A673 (cell line): Measurements from ENCODE around the gene SH2D4B.

ENCODE experiments used
- EZH2 ChIP-seq: fragments of 200-600 bp; sonication (generic); IDR thresholded peaks from 2 replicates; pipeline ENCODE4 v1.6.1; 2017; ENCODE audit warnings: borderline replicate concordance, low read depth, mild to moderate bottlenecking, mixed read lengths, antibody characterized with exemption, low read length; ENCODE audit not compliant: poor library complexity, severe bottlenecking
- TF ChIP-seq, protein P1 (sequence below): fragments of 300-800, 200-600 bp; sonication (generic); conservative IDR thresholded peaks from 2 replicates; pipeline ENCODE4 v1.5.1; 2017; ENCODE audit warnings: low read depth, mild to moderate bottlenecking, antibody characterized with exemption, low read length, moderate library complexity, mixed read lengths

DNA sequence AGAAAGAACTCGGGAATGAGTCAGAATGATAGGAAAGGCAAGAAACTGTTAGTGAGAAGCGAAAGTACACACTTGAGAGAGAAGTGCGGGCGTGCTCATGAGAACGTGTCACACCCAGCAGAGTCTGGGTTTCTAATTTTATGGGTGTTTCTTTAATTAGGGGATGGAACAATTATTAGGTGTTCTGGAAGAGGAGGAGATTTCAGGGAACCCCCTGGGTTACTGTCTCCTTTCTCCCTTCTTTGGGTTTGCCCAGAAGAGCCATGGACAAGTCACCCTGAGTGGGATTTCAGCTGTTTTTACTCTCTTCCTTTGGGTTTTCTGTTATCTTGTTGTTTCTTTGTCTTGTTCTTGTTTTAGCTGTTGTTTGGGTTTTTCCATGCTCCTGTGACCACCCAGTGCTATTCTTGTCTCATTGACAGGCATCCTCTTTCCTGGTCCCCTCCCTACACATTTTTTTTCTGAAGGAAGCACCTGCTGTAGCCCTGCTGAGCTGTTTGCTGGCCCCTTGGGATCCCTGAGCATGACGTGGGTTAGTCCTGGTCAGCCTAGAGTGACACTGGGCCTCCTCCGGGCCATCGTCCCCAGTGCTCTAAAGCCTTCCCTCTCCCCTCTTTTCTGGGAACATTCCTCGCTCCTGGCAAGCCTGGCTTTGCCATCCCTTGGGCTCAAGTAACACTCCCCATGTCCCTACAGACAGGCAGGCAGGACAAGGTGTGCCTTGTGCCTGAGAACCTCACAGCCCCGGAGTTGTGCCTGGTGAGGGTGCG is 3.5 kb downstream of the SH2D4B start:
- TF ChIP-seq, protein P1, sequence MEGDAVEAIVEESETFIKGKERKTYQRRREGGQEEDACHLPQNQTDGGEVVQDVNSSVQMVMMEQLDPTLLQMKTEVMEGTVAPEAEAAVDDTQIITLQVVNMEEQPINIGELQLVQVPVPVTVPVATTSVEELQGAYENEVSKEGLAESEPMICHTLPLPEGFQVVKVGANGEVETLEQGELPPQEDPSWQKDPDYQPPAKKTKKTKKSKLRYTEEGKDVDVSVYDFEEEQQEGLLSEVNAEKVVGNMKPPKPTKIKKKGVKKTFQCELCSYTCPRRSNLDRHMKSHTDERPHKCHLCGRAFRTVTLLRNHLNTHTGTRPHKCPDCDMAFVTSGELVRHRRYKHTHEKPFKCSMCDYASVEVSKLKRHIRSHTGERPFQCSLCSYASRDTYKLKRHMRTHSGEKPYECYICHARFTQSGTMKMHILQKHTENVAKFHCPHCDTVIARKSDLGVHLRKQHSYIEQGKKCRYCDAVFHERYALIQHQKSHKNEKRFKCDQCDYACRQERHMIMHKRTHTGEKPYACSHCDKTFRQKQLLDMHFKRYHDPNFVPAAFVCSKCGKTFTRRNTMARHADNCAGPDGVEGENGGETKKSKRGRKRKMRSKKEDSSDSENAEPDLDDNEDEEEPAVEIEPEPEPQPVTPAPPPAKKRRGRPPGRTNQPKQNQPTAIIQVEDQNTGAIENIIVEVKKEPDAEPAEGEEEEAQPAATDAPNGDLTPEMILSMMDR, result no peak
- no peak for TF ChIP-seq EZH2
